Esophagus squamous epithelium (tissue), 5 donors: ENCODE measurements around the gene DENND1A. TPM values are rescaled to one million over a fixed set of nuclear protein-coding genes. Genes with fewer than 3 reads are reported as not detected.

Experiments
- DNase-seq: peaks from one replicate; lab custom pipeline; 2025; lab: John Stamatoyannopoulos, UW
- H3K27ac ChIP-seq, 4 donors: fragments of 200-600 bp; sonication (generic); one replicate each; pipeline ENCODE4 v1.5.1; 2016 to 2019; ENCODE audit warnings: mild to moderate bottlenecking in 1 of 4
- H3K27me3 ChIP-seq, 4 donors: fragments of 200-600 bp; sonication (generic); 1 replicate in 3 of 4; 2 replicates in 1 of 4; pipeline versions ENCODE4 v1.5.1 to v1.6.0; 2017 to 2021; ENCODE audit warnings: antibody characterized with exemption in 1 of 4
- H3K36me3 ChIP-seq, 3 donors: fragments of 200-600 bp; sonication (generic); one replicate each; pipeline ENCODE4 v1.5.1; 2016 to 2019
- H3K4me1 ChIP-seq, 3 donors: fragments of 200-600 bp; sonication (generic); one replicate each; pipeline ENCODE4 v1.5.1; 2017 to 2019
- H3K4me3 ChIP-seq, 4 donors: fragments of 200-600 bp; sonication (generic); 1 replicate in 3 of 4; 2 replicates in 1 of 4; pipeline ENCODE4 v1.5.1; 2016 to 2019; ENCODE audit warnings: mild to moderate bottlenecking in 2 of 4, moderate library complexity in 1 of 4
- H3K9me3 ChIP-seq, 3 donors: fragments of 200-600 bp; sonication (generic); one replicate each; pipeline ENCODE4 v1.5.1; 2016 to 2019
- CTCF ChIP-seq, 6 experiments: fragments of 450-650 bp in 4 of 6; fragments of 200-600 bp in 2 of 6; sonication (generic) in 2 of 6; IDR thresholded peaks; one replicate each; pipeline ENCODE4 v1.5.1; 2016 to 2019; ENCODE audit warnings: antibody characterized with exemption in 6 of 6, mild to moderate bottlenecking in 4 of 6, moderate library complexity in 4 of 6
- POLR2A ChIP-seq, 4 donors: fragments of 450-650 bp; IDR thresholded peaks; one replicate each; pipeline ENCODE4 v1.6.1; 2017; ENCODE audit warnings: antibody characterized with exemption in 4 of 4, mild to moderate bottlenecking in 4 of 4, moderate library complexity in 3 of 4
- WGBS, 2 donors: methylation state at CpG; one replicate each; pipeline ENCODE4 v1.1.5; 2018; 5-methylcytosine and 5-hydroxymethylcytosine counted together
- intact Hi-C: fragments of 100-400 bp; cut with DNase I; formaldehyde crosslinking; loops from one replicate; pipeline ENCODE4 v1.15.0; 2022
- total RNA-seq, 4 donors: library from RNA; depleted of rRNA; stranded (reverse); fragments of >200 nt; gene quantifications; one replicate each; pipeline ENCODE4 v1.1.0, GENCODE V29; 2016
- donor health status: DM: yes; HTN: yes; CAD: no.

The DENND1A gene
- total RNA-seq, 4 donors from 2014 or later = 5.3 to 16.0 (median 12.9) TPM

- WGBS, 2 donors = 85% methylated on average over 4 of the region's 4 CpGs
- intact Hi-C loops = no loop called here
- no peaks in the 10 kb centered on the region for H3K4me1 ChIP-seq
- no peak overlapping the region for H3K4me3 ChIP-seq
- no peaks in the 10 kb centered on the region for H3K36me3 ChIP-seq
- no peaks in the 10 kb centered on the region for H3K9me3 ChIP-seq
- no peaks in the 10 kb centered on the region for H3K27me3 ChIP-seq
- TF ChIP-seq POLR2A (IDR thresholded peaks at IDR 0.05) = no peak
- no peak for TF ChIP-seq CTCF (IDR thresholded peaks at IDR 0.05)
- H3K27ac ChIP-seq = no peak overlapping the region
- DNase-seq = no peak
These were observed 415.2 kb downstream of the DENND1A start for GRCh38 chr9:123514766-123515165.

GRCh38 chr9:123513554-123513953, 416.4 kb downstream of the DENND1A start:
- H3K36me3 ChIP-seq = no peaks in the 10 kb centered on the region
- no peaks in the 10 kb centered on the region for H3K27me3 ChIP-seq
- intact Hi-C loops = no loop called here
- H3K9me3 ChIP-seq = no peaks in the 10 kb centered on the region
- no peaks in the 10 kb centered on the region for H3K4me1 ChIP-seq
- TF ChIP-seq CTCF (IDR thresholded peaks at IDR 0.05) (no peak), POLR2A (IDR thresholded peaks at IDR 0.05) (no peak)
- no peak for DNase-seq
- 83% methylated on average over 1 of the region's 2 CpGs; no CpG with 5 or more reads in 1 of the 2 donors for WGBS, 2 donors
- no peak overlapping the region for H3K27ac ChIP-seq
- H3K4me3 ChIP-seq = no peak overlapping the region

GRCh38 chr9:123511326-123512277, 418.3 kb downstream of the DENND1A start:
- DNase-seq = no peak
- Histone ChIP-seq H3K9me3 (no peaks in the 10 kb centered on the region), H3K27me3 (no peaks in the 10 kb centered on the region), H3K4me1 (no peaks in the 10 kb centered on the region), H3K36me3 (no peaks in the 10 kb centered on the region), H3K27ac (no peak overlapping the region), H3K4me3 (no peak overlapping the region)
- intact Hi-C loops = no loop called here
- TF ChIP-seq POLR2A (IDR thresholded peaks at IDR 0.05) (no peak), CTCF (IDR thresholded peaks at IDR 0.05) (no peak)
- WGBS, 2 donors = 79 to 86% methylated on average over 14 of the region's 15 CpGs

GRCh38 chr9:123509646-123510045, 420.3 kb downstream of the DENND1A start:
- WGBS, 2 donors = 69 to 94% methylated on average over 2 of the region's 2 CpGs
- TF ChIP-seq POLR2A (IDR thresholded peaks at IDR 0.05) (no peak), CTCF (IDR thresholded peaks at IDR 0.05) (no peak)
- no peaks in the 10 kb centered on the region for H3K27me3 ChIP-seq
- intact Hi-C loops = no loop called here
- H3K4me3 ChIP-seq = no peak overlapping the region
- H3K4me1 ChIP-seq = no peaks in the 10 kb centered on the region
- H3K27ac ChIP-seq = no peak overlapping the region
- H3K9me3 ChIP-seq = no peaks in the 10 kb centered on the region
- no peak for DNase-seq
- no peaks in the 10 kb centered on the region for H3K36me3 ChIP-seq

GRCh38 chr9:123508048-123508447, 421.9 kb downstream of the DENND1A start:
- WGBS, 2 donors = 69 to 71% methylated on average over 6 of the region's 6 CpGs
- intact Hi-C loops = no loop called here
- peak overlapping the region in 1 of 4 donors; percentile 10 for H3K4me3 ChIP-seq

More at GRCh38 chr9:123508048-123508447, 421.9 kb downstream of the DENND1A start:
- Histone ChIP-seq H3K27me3 (no peaks in the 10 kb centered on the region), H3K36me3 (no peaks in the 10 kb centered on the region), H3K9me3 (no peaks in the 10 kb centered on the region), H3K27ac (no peak overlapping the region), H3K4me1 (no peaks in the 10 kb centered on the region)
- no peak for TF ChIP-seq POLR2A (IDR thresholded peaks at IDR 0.05)
- no peak for TF ChIP-seq CTCF (IDR thresholded peaks at IDR 0.05)
- DNase-seq = no peak
